A673 (cell line): ENCODE measurements around the gene SHC3. TPM values are rescaled to one million over a fixed set of nuclear protein-coding genes. Genes with fewer than 3 reads are reported as not detected.
A peak's percentile ranks its signal among the peaks of the same experiment; 100 is the strongest.

Experiments
- BruUV-seq: library from RNA; stranded (reverse); fragments of 400-500 nt; replicated peaks from 2 replicates; lab custom pipeline; 2021; lab: Mats Ljungman, UMichigan
- CTCF ChIA-PET: fragments of 300-600 bp; sonication (Branson Sonifier 250); formaldehyde crosslinking; loops from one replicate; lab custom pipeline; 2022; ENCODE audit warnings: antibody characterized with exemption; lab: Charles Lee
- POLR2A ChIA-PET: fragments of 300-600 bp; sonication (Branson Sonifier 250); formaldehyde crosslinking; loops from one replicate; lab custom pipeline; 2022; ENCODE audit warnings: antibody characterized with exemption; ENCODE audit not compliant: low non-redundant PET; lab: Charles Lee
- DNase-seq: peaks from one replicate; pipeline ENCODE4 v3.0.0-alpha.2; 2015; ENCODE audit warnings: low spot score
- H3K27ac ChIP-seq: fragments of 200-600 bp; sonication (generic); 2 replicates; pipeline ENCODE4 v1.5.1; 2016; ENCODE audit warnings: mixed run types, low read depth, mild to moderate bottlenecking, mixed read lengths, antibody characterized with exemption, low read length; ENCODE audit not compliant: poor library complexity, severe bottlenecking
- H3K27me3 ChIP-seq: fragments of 200-600 bp; sonication (generic); replicated peaks from 2 replicates; pipeline ENCODE4 v1.6.1; 2017; ENCODE audit warnings: mixed run types, low read depth, mild to moderate bottlenecking, mixed read lengths, antibody characterized with exemption, low read length; ENCODE audit not compliant: insufficient read depth, poor library complexity
- H3K36me3 ChIP-seq: fragments of 200-600 bp; sonication (generic); 2 replicates; pipeline ENCODE4 v1.6.1; 2016; ENCODE audit warnings: mixed run types, mild to moderate bottlenecking, mixed read lengths, antibody characterized with exemption, low read length; ENCODE audit not compliant: insufficient read depth, poor library complexity, severe bottlenecking
- H3K4me1 ChIP-seq: fragments of 200-600 bp; sonication (generic); 2 replicates; pipeline ENCODE4 v1.6.1; 2017; ENCODE audit warnings: mixed run types, mild to moderate bottlenecking, mixed read lengths, antibody characterized with exemption, low read length; ENCODE audit not compliant: insufficient read depth, poor library complexity, severe bottlenecking
- H3K4me3 ChIP-seq: fragments of 200-600 bp; sonication (generic); 2 replicates; pipeline ENCODE4 v1.5.1; 2016; ENCODE audit warnings: low read depth, mixed run types, mild to moderate bottlenecking, mixed read lengths, low read length; ENCODE audit not compliant: poor library complexity, severe bottlenecking
- H3K9me3 ChIP-seq: fragments of 200-600 bp; sonication (generic); 2 replicates; pipeline ENCODE4 v1.6.1; 2016; ENCODE audit warnings: mixed run types, low read depth, mild to moderate bottlenecking, mixed read lengths, antibody characterized with exemption, low read length; ENCODE audit not compliant: poor library complexity, severe bottlenecking
- EZH2 ChIP-seq: fragments of 200-600 bp; sonication (generic); IDR thresholded peaks from 2 replicates; pipeline ENCODE4 v1.6.1; 2017; ENCODE audit warnings: borderline replicate concordance, low read depth, mild to moderate bottlenecking, mixed read lengths, antibody characterized with exemption, low read length; ENCODE audit not compliant: poor library complexity, severe bottlenecking
- intact Hi-C: fragments of 100-400 bp; cut with micrococcal nuclease; formaldehyde crosslinking; loops from one replicate; pipeline ENCODE4 v1.10.0; 2022; ENCODE audit not compliant: unreplicated experiment
- total RNA-seq: library from RNA; stranded (reverse); gene quantifications from 2 replicates; pipeline ENCODE4 v1.2.3, GENCODE V29; 2021
- TF ChIP-seq, protein P1 (sequence below): fragments of 300-800, 200-600 bp; sonication (generic); conservative IDR thresholded peaks from 2 replicates; pipeline ENCODE4 v1.5.1; 2017; ENCODE audit warnings: low read depth, mild to moderate bottlenecking, antibody characterized with exemption, low read length, moderate library complexity, mixed read lengths

The SHC3 gene
- total RNA-seq, 1 experiment from 2014 or later = 6.6 TPM

DNA sequence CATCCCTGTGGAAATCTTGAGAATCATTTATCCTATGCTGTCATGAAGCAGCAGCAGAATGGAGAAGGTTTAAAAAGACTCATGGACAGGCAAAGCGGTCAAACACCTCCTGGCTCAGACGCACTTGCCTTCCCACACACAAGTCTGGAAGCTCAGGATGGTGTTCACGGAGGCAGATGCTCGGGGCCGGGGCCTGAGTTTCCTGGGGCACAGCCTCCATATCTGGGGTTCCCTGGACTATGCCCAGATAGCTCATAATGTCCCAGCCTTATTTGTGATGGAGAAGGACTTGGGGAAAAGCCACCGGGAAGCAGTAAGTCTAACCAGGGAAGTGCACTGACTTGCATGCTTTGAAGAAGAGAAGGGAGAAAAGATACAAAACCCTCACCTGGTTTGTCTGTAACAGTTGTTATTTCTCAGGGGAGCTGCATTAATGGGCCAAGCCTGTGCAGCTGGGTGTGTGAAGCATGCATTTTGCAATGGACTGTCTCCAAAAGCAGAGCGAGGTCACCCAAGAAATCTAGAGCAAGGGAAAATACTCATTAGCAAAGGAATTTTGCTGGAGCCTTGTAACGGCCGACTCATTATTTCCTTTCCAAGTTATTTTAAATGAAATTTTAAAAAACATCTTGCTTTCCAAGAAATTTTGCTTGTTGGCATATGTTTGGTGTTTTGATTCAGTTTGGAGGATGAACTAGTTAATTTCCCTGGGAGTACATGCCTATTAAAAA lies 184.0 kb downstream of the SHC3 start:
- no peak for DNase-seq
- H3K36me3 ChIP-seq = peaks cover 4% of the 10 kb centered on the region

DNA sequence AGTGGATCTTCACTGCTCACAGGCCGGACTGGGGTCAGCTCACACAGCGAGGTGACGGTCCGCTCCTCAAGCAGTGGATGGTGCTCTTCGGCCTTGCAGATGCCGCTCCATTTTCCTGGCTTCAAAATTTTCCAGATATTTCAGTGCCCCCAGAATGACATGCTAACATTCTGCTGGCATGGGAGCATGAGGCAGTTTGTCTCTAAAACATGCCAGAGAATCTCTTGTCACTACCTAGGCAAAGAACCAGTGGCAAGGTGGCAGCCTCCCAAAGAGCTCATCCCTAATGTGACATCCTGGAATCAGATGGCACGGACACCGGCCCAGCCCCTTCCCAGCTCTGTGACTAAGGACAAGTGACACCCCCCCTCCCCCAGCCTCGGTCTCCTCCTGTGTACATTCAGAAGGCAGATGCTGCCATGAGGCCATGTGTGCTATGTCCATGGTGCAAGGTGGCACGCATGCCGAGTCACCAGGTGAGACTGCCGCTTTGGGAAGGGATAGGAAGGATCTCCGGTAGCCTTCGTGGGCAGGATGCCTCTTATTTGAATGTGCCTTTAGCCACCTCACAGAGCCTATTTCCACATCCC lies 184.7 kb downstream of the SHC3 start:
- no TSS peak for BruUV-seq
- DNase-seq = no peak
- H3K4me3 ChIP-seq = no peak overlapping the region
- intact Hi-C loops = loop anchor here (5.0 to 10.0 kb wide), 2 partner anchors 212 to 249 kb away; no protein-coding TSS in a partner anchor
- ChIA-PET POLR2A (interaction anchor here (0.6 kb wide), 1 partner anchor 271 kb away, joined by 3 read pairs; no protein-coding TSS in a partner anchor), CTCF (no interaction called here)
- no peak overlapping the region for H3K27ac ChIP-seq
- no peaks in the 10 kb centered on the region for H3K9me3 ChIP-seq
- peaks cover 4% of the 10 kb centered on the region for H3K36me3 ChIP-seq
- TF ChIP-seq, protein P1, sequence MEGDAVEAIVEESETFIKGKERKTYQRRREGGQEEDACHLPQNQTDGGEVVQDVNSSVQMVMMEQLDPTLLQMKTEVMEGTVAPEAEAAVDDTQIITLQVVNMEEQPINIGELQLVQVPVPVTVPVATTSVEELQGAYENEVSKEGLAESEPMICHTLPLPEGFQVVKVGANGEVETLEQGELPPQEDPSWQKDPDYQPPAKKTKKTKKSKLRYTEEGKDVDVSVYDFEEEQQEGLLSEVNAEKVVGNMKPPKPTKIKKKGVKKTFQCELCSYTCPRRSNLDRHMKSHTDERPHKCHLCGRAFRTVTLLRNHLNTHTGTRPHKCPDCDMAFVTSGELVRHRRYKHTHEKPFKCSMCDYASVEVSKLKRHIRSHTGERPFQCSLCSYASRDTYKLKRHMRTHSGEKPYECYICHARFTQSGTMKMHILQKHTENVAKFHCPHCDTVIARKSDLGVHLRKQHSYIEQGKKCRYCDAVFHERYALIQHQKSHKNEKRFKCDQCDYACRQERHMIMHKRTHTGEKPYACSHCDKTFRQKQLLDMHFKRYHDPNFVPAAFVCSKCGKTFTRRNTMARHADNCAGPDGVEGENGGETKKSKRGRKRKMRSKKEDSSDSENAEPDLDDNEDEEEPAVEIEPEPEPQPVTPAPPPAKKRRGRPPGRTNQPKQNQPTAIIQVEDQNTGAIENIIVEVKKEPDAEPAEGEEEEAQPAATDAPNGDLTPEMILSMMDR = no peak
- no peak for TF ChIP-seq EZH2
- H3K4me1 ChIP-seq = peaks cover 47% of the 10 kb centered on the region
- no peaks in the 10 kb centered on the region for H3K27me3 ChIP-seq

More for the DNA sequence above, 184.0 kb downstream of the SHC3 start:
- no peaks in the 10 kb centered on the region for H3K27me3 ChIP-seq
- no peak overlapping the region for H3K27ac ChIP-seq
- ChIA-PET POLR2A (no interaction called here), CTCF (no interaction called here)
- intact Hi-C loops = loop anchor here (5.0 to 10.0 kb wide), 2 partner anchors 212 to 250 kb away; no protein-coding TSS in a partner anchor
- TF ChIP-seq EZH2 = no peak
- TF ChIP-seq, protein P1 = no peak
- H3K4me3 ChIP-seq = no peak overlapping the region
- no TSS peak for BruUV-seq
- peaks cover 41% of the 10 kb centered on the region for H3K4me1 ChIP-seq
- H3K9me3 ChIP-seq = no peaks in the 10 kb centered on the region

DNA sequence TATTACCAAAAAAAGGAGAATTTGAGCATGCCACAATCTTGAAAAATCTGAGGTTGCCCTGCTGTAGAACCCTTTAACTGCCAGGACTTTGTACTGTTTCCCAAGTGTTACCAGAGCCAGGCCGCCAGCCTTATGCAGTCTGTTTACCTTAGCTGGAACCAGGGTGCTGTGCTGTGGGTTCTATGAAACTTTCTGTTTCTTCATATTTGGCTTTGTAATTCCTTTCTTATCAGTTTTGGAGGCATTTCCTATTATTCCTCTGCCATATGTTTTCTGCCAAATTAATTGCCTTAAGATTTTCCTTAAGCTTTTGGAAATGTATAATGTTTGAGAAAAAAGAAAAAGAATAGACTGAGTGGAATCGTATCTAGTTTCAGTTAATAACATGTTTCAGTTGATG lies 185.3 kb downstream of the SHC3 start:
- intact Hi-C loops = loop anchor here (5.0 to 10.0 kb wide), 2 partner anchors 211 to 249 kb away; no protein-coding TSS in a partner anchor
- ChIA-PET POLR2A (interaction anchor here (0.6 kb wide), 1 partner anchor 271 kb away, joined by 3 read pairs; no protein-coding TSS in a partner anchor), CTCF (no interaction called here)
- Histone ChIP-seq H3K27ac (no peak overlapping the region), H3K9me3 (no peaks in the 10 kb centered on the region), H3K4me1 (peaks cover 47% of the 10 kb centered on the region), H3K36me3 (peaks cover 4% of the 10 kb centered on the region), H3K4me3 (peak overlapping the region; percentile 71), H3K27me3 (no peaks in the 10 kb centered on the region)
- DNase-seq = no peak
- TF ChIP-seq, protein P1 = no peak
- no peak for TF ChIP-seq EZH2
- BruUV-seq = no TSS peak
